HCT116 (cell line): ENCODE results near the gene RC3H1. TPM values are rescaled to one million over a fixed set of nuclear protein-coding genes. Genes with fewer than 3 reads are reported as not detected.

Experiments used
- ATAC-seq: fragments of 200-7000 bp; cut with Tn5 transposase; 2 replicates; pipeline ENCODE4 v1.9.1; 2020; ENCODE audit warnings: mild to moderate bottlenecking, moderate library complexity
- BruUV-seq: library from RNA; stranded (reverse); fragments of 400-500 nt; replicated peaks from 2 replicates; lab custom pipeline; 2021; lab: Mats Ljungman, UMichigan
- CTCF ChIA-PET: fragments of 300-600 bp; sonication (Branson Sonifier 250); formaldehyde crosslinking; loops from one replicate; lab custom pipeline; 2021; ENCODE audit warnings: antibody characterized with exemption; lab: Charles Lee
- POLR2A ChIA-PET: fragments of 300-600, 350-600 bp; sonication (Branson Sonifier 250); formaldehyde crosslinking; loops from one replicate; lab custom pipeline; 2021; ENCODE audit warnings: antibody characterized with exemption; lab: Charles Lee
- RAD21 ChIA-PET, 2 experiments: fragments of 300-600 bp; sonication (Branson Sonifier 250); formaldehyde crosslinking; loops; one replicate each; lab custom pipeline; 2023; ENCODE audit warnings: low total read pairs in 2 of 2; ENCODE audit not compliant: uncharacterized antibody in 2 of 2, unreplicated experiment in 2 of 2, low non-redundant PET in 1 of 2; lab: Charles Lee
- DNase-seq: peaks from one replicate; pipeline ENCODE4 v3.0.0-alpha.2; 2010; ENCODE audit warnings: low read depth, low spot score
- H2AFZ ChIP-seq: fragments of 200-600 bp; shearing (Covaris generic), sonication (generic); 2 replicates; pipeline ENCODE4 v1.6.1; 2017; ENCODE audit warnings: low read depth, mixed run types, mixed read lengths, antibody characterized with exemption, low read length; ENCODE audit not compliant: poor library complexity, severe bottlenecking
- H3K27ac ChIP-seq: 2 replicates; pipeline ENCODE4 v1.5.1; 2012; ENCODE audit warnings: low read depth, low read length
- H3K27me3 ChIP-seq: fragments of 200-600 bp; sonication (generic); 2 replicates; pipeline ENCODE4 v1.6.1; 2016; ENCODE audit warnings: mixed run types, low read length, mixed read lengths; ENCODE audit not compliant: insufficient read depth
- H3K36me3 ChIP-seq, 2 experiments: fragments of 200-500 bp in 1 of 2; fragments of 200-600 bp in 1 of 2; sonication (Bioruptor generic) in 1 of 2; sonication (generic) in 1 of 2; 2 replicates each; pipeline versions ENCODE4 v1.5.1 to v1.6.1; 2014 to 2016; ENCODE audit warnings: low read length in 2 of 2, inconsistent platforms in 1 of 2, mixed read lengths in 1 of 2, mixed run types in 1 of 2; ENCODE audit not compliant: insufficient read depth in 2 of 2, control insufficient read depth in 1 of 2
- H3K4me1 ChIP-seq, 2 experiments: fragments of 200-600 bp in 1 of 2; sonication (generic) in 1 of 2; 2 replicates each; pipeline versions ENCODE4 v1.5.1 to v1.6.1; 2012 to 2017; ENCODE audit warnings: low read length in 2 of 2, inconsistent platforms in 1 of 2, mild to moderate bottlenecking in 1 of 2, mixed read lengths in 1 of 2, mixed run types in 1 of 2, moderate library complexity in 1 of 2; ENCODE audit not compliant: insufficient read depth in 2 of 2, control insufficient read depth in 1 of 2
- H3K4me2 ChIP-seq: fragments of 200-600 bp; sonication (generic); 2 replicates; pipeline ENCODE4 v1.6.1; 2017; ENCODE audit warnings: mixed run types, low read length, mixed read lengths
- H3K4me3 ChIP-seq, 2 experiments: fragments of 200-600 bp in 1 of 2; sonication (generic) in 1 of 2; replicated peaks in 1 of 2; 2 replicates each; pipeline ENCODE4 v1.5.1; 2011 to 2016; ENCODE audit warnings: low read length in 2 of 2, control low read depth in 1 of 2, low read depth in 1 of 2, mild to moderate bottlenecking in 1 of 2, mixed read lengths in 1 of 2, mixed run types in 1 of 2
- H3K79me2 ChIP-seq: fragments of 200-600 bp; sonication (generic); 2 replicates; pipeline ENCODE4 v1.6.1; 2017; ENCODE audit warnings: mild to moderate bottlenecking, mixed run types, low read length, moderate library complexity, mixed read lengths; ENCODE audit not compliant: insufficient read depth
- H3K9ac ChIP-seq: fragments of 200-600 bp; sonication (generic); 2 replicates; pipeline ENCODE4 v1.6.1; 2016; ENCODE audit warnings: low read length, mixed read lengths
- H3K9me2 ChIP-seq: fragments of 200-600 bp; sonication (generic), shearing (Covaris generic); 2 replicates; pipeline ENCODE4 v1.6.1; 2017; ENCODE audit warnings: mixed run types, mild to moderate bottlenecking, moderate library complexity; ENCODE audit not compliant: insufficient read depth
- H3K9me3 ChIP-seq, 2 experiments: fragments of 200-500 bp in 1 of 2; fragments of 200-600 bp in 1 of 2; sonication (Bioruptor generic) in 1 of 2; sonication (generic) in 1 of 2; 2 replicates each; pipeline ENCODE4 v1.6.1; 2014 to 2017; ENCODE audit warnings: low read length in 2 of 2, mixed read lengths in 2 of 2, inconsistent platforms in 1 of 2, low read depth in 1 of 2, mild to moderate bottlenecking in 1 of 2, mixed run types in 1 of 2, moderate library complexity in 1 of 2; ENCODE audit not compliant: control insufficient read depth in 1 of 2, insufficient read depth in 1 of 2
- H4K20me1 ChIP-seq: fragments of 200-600 bp; sonication (generic), shearing (Covaris generic); 2 replicates; pipeline ENCODE4 v1.6.1; 2017; ENCODE audit warnings: mixed run types, mild to moderate bottlenecking, moderate library complexity; ENCODE audit not compliant: insufficient read depth
- CBX3 ChIP-seq: IDR thresholded peaks from 2 replicates; pipeline ENCODE4 v1.6.1; 2012; ENCODE audit warnings: low read depth
- CEBPB ChIP-seq: IDR thresholded peaks from 2 replicates; pipeline ENCODE4 v1.6.1; 2012; ENCODE audit warnings: low read depth
- CTCF ChIP-seq, 3 experiments: fragments of 200-600 bp in 1 of 3; sonication (generic) in 1 of 3; IDR thresholded peaks in 2 of 3; conservative IDR thresholded peaks in 1 of 3; 2 replicates each; pipeline ENCODE4 v1.5.1; 2012 to 2017; ENCODE audit warnings: low read depth in 2 of 3, low read length in 2 of 3, antibody characterized with exemption in 1 of 3, borderline replicate concordance in 1 of 3, control low read depth in 1 of 3, mild to moderate bottlenecking in 1 of 3, mixed read lengths in 1 of 3, mixed run types in 1 of 3, moderate library complexity in 1 of 3; ENCODE audit not compliant: insufficient read depth in 1 of 3
- EGR1 ChIP-seq: IDR thresholded peaks from 2 replicates; pipeline ENCODE4 v1.6.1; 2012; ENCODE audit warnings: low read depth
- ELF1 ChIP-seq: IDR thresholded peaks from 2 replicates; pipeline ENCODE4 v1.6.1; 2012; ENCODE audit warnings: low read depth, borderline replicate concordance
- EZH2phosphoT487 ChIP-seq: fragments of 200-600 bp; IDR thresholded peaks from 2 replicates; pipeline ENCODE4 v1.6.1; 2018; ENCODE audit warnings: antibody characterized with exemption, borderline replicate concordance
- FOSL1 ChIP-seq: IDR thresholded peaks from 2 replicates; pipeline ENCODE4 v1.6.1; 2012; ENCODE audit warnings: low read depth
- JUND ChIP-seq: IDR thresholded peaks from 2 replicates; pipeline ENCODE4 v1.6.1; 2012
- POLR2A ChIP-seq: IDR thresholded peaks from 2 replicates; pipeline ENCODE4 v1.7.0; 2011; ENCODE audit warnings: borderline replicate concordance; ENCODE audit not compliant: insufficient read depth, insufficient read length; ENCODE audit errors: extremely low read depth
- RAD21 ChIP-seq: IDR thresholded peaks from 2 replicates; pipeline ENCODE4 v1.6.1; 2012; ENCODE audit warnings: low read depth, mild to moderate bottlenecking
- SIN3A ChIP-seq: IDR thresholded peaks from 2 replicates; pipeline ENCODE4 v1.6.1; 2012; ENCODE audit warnings: low read depth
- SP1 ChIP-seq: IDR thresholded peaks from 2 replicates; pipeline ENCODE4 v1.6.1; 2012; ENCODE audit warnings: low read depth
- TCF7L2 ChIP-seq: IDR thresholded peaks from 2 replicates; pipeline ENCODE4 v1.7.0; 2011; ENCODE audit warnings: borderline replicate concordance, inconsistent platforms; ENCODE audit not compliant: insufficient read depth, insufficient read length; ENCODE audit errors: extremely low read depth
- YY1 ChIP-seq: IDR thresholded peaks from 2 replicates; pipeline ENCODE4 v1.6.1; 2011; ENCODE audit warnings: low read length, low read depth, moderate library complexity, mild to moderate bottlenecking; ENCODE audit not compliant: insufficient replicate concordance; ENCODE audit errors: extremely low read depth
- ZFX ChIP-seq: fragments of 450-650 bp; IDR thresholded peaks from 2 replicates; pipeline ENCODE4 v1.6.1; 2017
- intact Hi-C: fragments of 100-400 bp; cut with micrococcal nuclease; formaldehyde crosslinking; loops from 2 replicates; pipeline ENCODE4 v1.10.0; 2022
- total RNA-seq: library from RNA; stranded (reverse); gene quantifications from one replicate; pipeline ENCODE4 v1.2.1, GENCODE V29; 2021; ENCODE audit not compliant: unreplicated experiment
- TF ChIP-seq, protein P1 (sequence below): IDR thresholded peaks from 2 replicates; pipeline ENCODE4 v1.6.1; 2012
- TF ChIP-seq, protein P2 (sequence below): IDR thresholded peaks from 2 replicates; pipeline ENCODE4 v1.6.1; 2012; ENCODE audit warnings: low read depth

RC3H1 gene
- total RNA-seq, 1 experiment from 2014 or later, result 23.6 TPM

GRCh38 chr1:173894189-173894588 is 128.0 kb downstream of the RC3H1 start:
- Histone ChIP-seq H3K79me2 (no peaks in the 10 kb centered on the region), H3K4me3 (no peak overlapping the region), H3K27me3 (no peaks in the 10 kb centered on the region), H3K9ac (no peak overlapping the region), H3K36me3 (no peaks in the 10 kb centered on the region), H3K4me1 (no peaks in the 10 kb centered on the region), H4K20me1 (no peaks in the 10 kb centered on the region), H3K9me3 (no peaks in the 10 kb centered on the region), H3K9me2 (no peaks in the 10 kb centered on the region), H3K4me2 (no peak overlapping the region), H3K27ac (no peak overlapping the region), H2AFZ (no peak overlapping the region)
- BruUV-seq, result no TSS peak
- intact Hi-C loops, result loop anchor here (5.0 kb wide), 1 partner anchor 48 kb away; no protein-coding TSS in a partner anchor
- no peak for ATAC-seq
- TF ChIP-seq, protein P1, sequence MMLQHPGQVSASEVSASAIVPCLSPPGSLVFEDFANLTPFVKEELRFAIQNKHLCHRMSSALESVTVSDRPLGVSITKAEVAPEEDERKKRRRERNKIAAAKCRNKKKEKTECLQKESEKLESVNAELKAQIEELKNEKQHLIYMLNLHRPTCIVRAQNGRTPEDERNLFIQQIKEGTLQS, result no peak
- no peak for TF ChIP-seq YY1
- no peak for TF ChIP-seq SIN3A
- CTCF ChIA-PET, result no interaction called here
- DNase-seq, result no peak
- POLR2A ChIA-PET, result no interaction called here
- RAD21 ChIA-PET, result no interaction called here

GRCh38 chr1:173893611-173894010 is 128.5 kb downstream of the RC3H1 start:
- Histone ChIP-seq H3K27ac (no peak overlapping the region), H3K4me1 (no peaks in the 10 kb centered on the region), H3K79me2 (no peaks in the 10 kb centered on the region), H3K27me3 (no peaks in the 10 kb centered on the region), H3K9ac (no peak overlapping the region), H2AFZ (no peak overlapping the region), H3K9me3 (no peaks in the 10 kb centered on the region), H3K9me2 (no peaks in the 10 kb centered on the region), H3K4me3 (no peak overlapping the region), H3K4me2 (no peak overlapping the region), H3K36me3 (no peaks in the 10 kb centered on the region), H4K20me1 (no peaks in the 10 kb centered on the region)
- ChIA-PET CTCF (no interaction called here), POLR2A (no interaction called here), RAD21 (no interaction called here)
- ATAC-seq (no peak), DNase-seq (no peak)
- intact Hi-C loops, result loop anchor here (5.0 kb wide), 1 partner anchor 49 kb away; no protein-coding TSS in a partner anchor
- no TSS peak for BruUV-seq
- TF ChIP-seq ELF1, result no peak
- no peak for TF ChIP-seq ZFX
- no peak for TF ChIP-seq EGR1
- TF ChIP-seq FOSL1, result no peak
- TF ChIP-seq, protein P2, sequence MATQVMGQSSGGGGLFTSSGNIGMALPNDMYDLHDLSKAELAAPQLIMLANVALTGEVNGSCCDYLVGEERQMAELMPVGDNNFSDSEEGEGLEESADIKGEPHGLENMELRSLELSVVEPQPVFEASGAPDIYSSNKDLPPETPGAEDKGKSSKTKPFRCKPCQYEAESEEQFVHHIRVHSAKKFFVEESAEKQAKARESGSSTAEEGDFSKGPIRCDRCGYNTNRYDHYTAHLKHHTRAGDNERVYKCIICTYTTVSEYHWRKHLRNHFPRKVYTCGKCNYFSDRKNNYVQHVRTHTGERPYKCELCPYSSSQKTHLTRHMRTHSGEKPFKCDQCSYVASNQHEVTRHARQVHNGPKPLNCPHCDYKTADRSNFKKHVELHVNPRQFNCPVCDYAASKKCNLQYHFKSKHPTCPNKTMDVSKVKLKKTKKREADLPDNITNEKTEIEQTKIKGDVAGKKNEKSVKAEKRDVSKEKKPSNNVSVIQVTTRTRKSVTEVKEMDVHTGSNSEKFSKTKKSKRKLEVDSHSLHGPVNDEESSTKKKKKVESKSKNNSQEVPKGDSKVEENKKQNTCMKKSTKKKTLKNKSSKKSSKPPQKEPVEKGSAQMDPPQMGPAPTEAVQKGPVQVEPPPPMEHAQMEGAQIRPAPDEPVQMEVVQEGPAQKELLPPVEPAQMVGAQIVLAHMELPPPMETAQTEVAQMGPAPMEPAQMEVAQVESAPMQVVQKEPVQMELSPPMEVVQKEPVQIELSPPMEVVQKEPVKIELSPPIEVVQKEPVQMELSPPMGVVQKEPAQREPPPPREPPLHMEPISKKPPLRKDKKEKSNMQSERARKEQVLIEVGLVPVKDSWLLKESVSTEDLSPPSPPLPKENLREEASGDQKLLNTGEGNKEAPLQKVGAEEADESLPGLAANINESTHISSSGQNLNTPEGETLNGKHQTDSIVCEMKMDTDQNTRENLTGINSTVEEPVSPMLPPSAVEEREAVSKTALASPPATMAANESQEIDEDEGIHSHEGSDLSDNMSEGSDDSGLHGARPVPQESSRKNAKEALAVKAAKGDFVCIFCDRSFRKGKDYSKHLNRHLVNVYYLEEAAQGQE, result no peak
- no peak for TF ChIP-seq CTCF (IDR thresholded peaks at IDR 0.05 in 2 of 3, conservative IDR thresholded peaks at IDR 0.05 in 1 of 3; ENCODE audit: borderline replicate concordance in 1 of 3, insufficient read depth in 1 of 3, low read depth in 2 of 3, low read length in 2 of 3)
- no peak for TF ChIP-seq SP1
- TF ChIP-seq JUND, result no peak
- no peak for TF ChIP-seq EZH2phosphoT487
- no peak for TF ChIP-seq TCF7L2
- no peak for TF ChIP-seq CBX3
- TF ChIP-seq POLR2A, result no peak
- no peak for TF ChIP-seq RAD21
- no peak for TF ChIP-seq CEBPB
- no peak for TF ChIP-seq SIN3A
- TF ChIP-seq, protein P1, result no peak
